Subcutaneous abdominal adipose tissue (tissue), 5 donors: Measurements from ENCODE around the gene GATA6.
"Not testable (repeated sequence)": the region's sequence is repeated elsewhere in the genome, so short reads cannot be mapped to it uniquely, and the experiment has no call there.

ENCODE experiments used
- H3K27ac ChIP-seq: one replicate; pipeline ENCODE4 v1.7.0; 2013; ENCODE audit warnings: low read depth, mild to moderate bottlenecking, inconsistent platforms, low read length, moderate library complexity
- H3K27me3 ChIP-seq, 5 donors: one replicate each; pipeline ENCODE4 v1.7.0; 2013; ENCODE audit warnings: low read length in 5 of 5, inconsistent platforms in 1 of 5; ENCODE audit not compliant: control insufficient read depth in 5 of 5, insufficient read depth in 4 of 5
- H3K36me3 ChIP-seq, 5 donors: one replicate each; pipeline ENCODE4 v1.7.0; 2013; ENCODE audit warnings: low read length in 5 of 5; ENCODE audit not compliant: control insufficient read depth in 5 of 5, insufficient read depth in 5 of 5
- H3K4me1 ChIP-seq, 5 donors: one replicate each; pipeline ENCODE4 v1.7.0; 2013; ENCODE audit warnings: low read length in 5 of 5, mild to moderate bottlenecking in 3 of 5, moderate library complexity in 1 of 5; ENCODE audit not compliant: control insufficient read depth in 5 of 5, insufficient read depth in 5 of 5
- H3K4me3 ChIP-seq, 5 donors: one replicate each; pipeline ENCODE4 v1.7.0; 2013; ENCODE audit warnings: low read length in 5 of 5, low read depth in 1 of 5
- H3K9ac ChIP-seq, 5 donors: one replicate each; pipeline ENCODE4 v1.7.0; 2013; ENCODE audit warnings: low read length in 5 of 5, mild to moderate bottlenecking in 4 of 5, moderate library complexity in 3 of 5
- H3K9me3 ChIP-seq, 5 donors: one replicate each; pipeline ENCODE4 v1.7.0; 2013; ENCODE audit warnings: low read length in 5 of 5; ENCODE audit not compliant: control insufficient read depth in 5 of 5
- donor health status: healthy.
- donor health status: healthy.
- donor health status: healthy.
- donor health status: healthy.
- donor health status: healthy.

The GATA6 gene

GRCh38 chr18:22214731-22215528, 45.5 kb downstream of the GATA6 start:
- H3K27me3 ChIP-seq = no peaks in the 10 kb centered on the region
- no peak overlapping the region for H3K27ac ChIP-seq

GRCh38 chr18:22218835-22219234, 49.4 kb downstream of the GATA6 start:
- Histone ChIP-seq H3K9ac (no peak overlapping the region), H3K4me3 (no peak overlapping the region), H3K4me1 (peaks cover 0 to 14% (median 12%) of the 10 kb centered on the region in 5 donors), H3K9me3 (no peaks in the 10 kb centered on the region), H3K36me3 (no peaks in the 10 kb centered on the region), H3K27me3 (no peaks in the 10 kb centered on the region), H3K27ac (no peak overlapping the region)

More at GRCh38 chr18:22214731-22215528, 45.5 kb downstream of the GATA6 start:
- Histone ChIP-seq H3K9ac (no peak overlapping the region), H3K36me3 (no peaks in the 10 kb centered on the region), H3K4me3 (no peak overlapping the region), H3K4me1 (peaks cover 0 to 15% (median 9%) of the 10 kb centered on the region in 5 donors), H3K9me3 (no peaks in the 10 kb centered on the region)

GRCh38 chr18:22219568-22220355, 50.4 kb downstream of the GATA6 start:
- no peak overlapping the region for H3K9ac ChIP-seq
- H3K36me3 ChIP-seq = no peaks in the 10 kb centered on the region
- no peak overlapping the region for H3K27ac ChIP-seq
- no peaks in the 10 kb centered on the region for H3K27me3 ChIP-seq
- H3K9me3 ChIP-seq = no peaks in the 10 kb centered on the region
- H3K4me3 ChIP-seq = no peak overlapping the region
- H3K4me1 ChIP-seq = peaks cover 0 to 15% (median 8%) of the 10 kb centered on the region in 5 donors

GRCh38 chr18:22220585-22220984, 51.2 kb downstream of the GATA6 start:
- H3K36me3 ChIP-seq, H3K27me3 ChIP-seq, H3K9ac ChIP-seq, H3K9me3 ChIP-seq, H3K27ac ChIP-seq, H3K4me3 ChIP-seq: not testable (repeated sequence)
- peaks cover 0 to 15% (median 8%) of the 10 kb centered on the region in 5 donors for H3K4me1 ChIP-seq

GRCh38 chr18:22221350-22221749, 52.0 kb downstream of the GATA6 start:
- Histone ChIP-seq H3K9ac (no peak overlapping the region), H3K27ac (no peak overlapping the region), H3K4me1 (peaks cover 0 to 15% (median 8%) of the 10 kb centered on the region in 5 donors), H3K9me3 (no peaks in the 10 kb centered on the region), H3K27me3 (no peaks in the 10 kb centered on the region), H3K36me3 (no peaks in the 10 kb centered on the region), H3K4me3 (no peak overlapping the region)

- Histone ChIP-seq H3K9ac (no peak overlapping the region), H3K27ac (no peak overlapping the region), H3K4me1 (peaks cover 0 to 15% (median 8%) of the 10 kb centered on the region in 5 donors), H3K4me3 (no peak overlapping the region), H3K9me3 (no peaks in the 10 kb centered on the region), H3K27me3 (no peaks in the 10 kb centered on the region), H3K36me3 (no peaks in the 10 kb centered on the region)
Measured at GRCh38 chr18:22223254-22223964, 54.0 kb downstream of the GATA6 start.

- no peak overlapping the region for H3K4me3 ChIP-seq
- peaks cover 0 to 15% (median 8%) of the 10 kb centered on the region in 5 donors for H3K4me1 ChIP-seq
- H3K27me3 ChIP-seq = no peaks in the 10 kb centered on the region
- H3K36me3 ChIP-seq = no peaks in the 10 kb centered on the region
- H3K9me3 ChIP-seq = no peaks in the 10 kb centered on the region
- H3K27ac ChIP-seq = no peak overlapping the region
- H3K9ac ChIP-seq = no peak overlapping the region
Measured at GRCh38 chr18:22223965-22224322, 54.6 kb downstream of the GATA6 start.

GRCh38 chr18:22224339-22224738, 55.0 kb downstream of the GATA6 start:
- H3K9ac ChIP-seq = no peak overlapping the region
- peaks cover 0 to 15% (median 8%) of the 10 kb centered on the region in 5 donors for H3K4me1 ChIP-seq
- no peaks in the 10 kb centered on the region for H3K9me3 ChIP-seq
- H3K36me3 ChIP-seq = no peaks in the 10 kb centered on the region
- H3K4me3 ChIP-seq = no peak overlapping the region
- H3K27me3 ChIP-seq = no peaks in the 10 kb centered on the region
- H3K27ac ChIP-seq = no peak overlapping the region

GRCh38 chr18:22226801-22227200, 57.4 kb downstream of the GATA6 start:
- Histone ChIP-seq H3K27me3 (no peaks in the 10 kb centered on the region), H3K4me3 (no peak overlapping the region), H3K27ac (no peak overlapping the region), H3K9ac (no peak overlapping the region), H3K4me1 (peaks cover 0 to 15% (median 8%) of the 10 kb centered on the region in 5 donors), H3K9me3 (no peaks in the 10 kb centered on the region), H3K36me3 (no peaks in the 10 kb centered on the region)

- Histone ChIP-seq H3K9me3 (no peaks in the 10 kb centered on the region), H3K4me3 (no peak overlapping the region), H3K9ac (no peak overlapping the region), H3K36me3 (no peaks in the 10 kb centered on the region), H3K27me3 (no peaks in the 10 kb centered on the region), H3K27ac (no peak overlapping the region), H3K4me1 (peaks cover 0 to under 1% (median 0%) of the 10 kb centered on the region in 5 donors)
Measured at GRCh38 chr18:22228976-22229375, 59.6 kb downstream of the GATA6 start.
